Neutrophil (primary cell): ENCODE data around the gene DMD.
"Not testable (repeated sequence)": the region's sequence is repeated elsewhere in the genome, so short reads cannot be mapped to it uniquely, and the experiment has no call there.

ENCODE experiments used
- H3K27ac ChIP-seq: fragments of 200-600 bp; sonication (generic); 2 replicates; pipeline ENCODE4 v1.5.1; 2016; ENCODE audit warnings: mild to moderate bottlenecking, moderate library complexity
- H3K27me3 ChIP-seq: fragments of 200-600 bp; sonication (generic); 2 replicates; pipeline ENCODE4 v1.6.0; 2016; ENCODE audit warnings: mild to moderate bottlenecking
- H3K36me3 ChIP-seq: fragments of 200-600 bp; sonication (generic); 2 replicates; pipeline ENCODE4 v1.5.1; 2017
- H3K4me1 ChIP-seq, 2 experiments: fragments of 200-600 bp in 1 of 2; sonication (generic) in 1 of 2; 1 replicate in 1 of 2; 2 replicates in 1 of 2; pipeline versions ENCODE4 v1.5.1 to v1.6.1; 2013 to 2016; ENCODE audit warnings: low read depth in 1 of 2, low read length in 1 of 2, mild to moderate bottlenecking in 1 of 2, moderate library complexity in 1 of 2; ENCODE audit not compliant: control insufficient read depth in 1 of 2, insufficient read depth in 1 of 2
- H3K4me3 ChIP-seq, 2 experiments: fragments of 200-600 bp in 1 of 2; sonication (generic) in 1 of 2; 1 replicate in 1 of 2; 2 replicates in 1 of 2; pipeline ENCODE4 v1.5.1; 2013 to 2016; ENCODE audit warnings: low read depth in 1 of 2, low read length in 1 of 2, mild to moderate bottlenecking in 1 of 2, moderate library complexity in 1 of 2
- H3K9me3 ChIP-seq: fragments of 200-600 bp; sonication (generic); 2 replicates; pipeline ENCODE4 v1.5.1; 2016
- TF ChIP-seq, protein P1 (sequence below): fragments of 200-600 bp; sonication (generic); IDR thresholded peaks from 2 replicates; pipeline ENCODE4 v1.5.1; 2016; ENCODE audit warnings: antibody characterized with exemption

The DMD gene

DNA sequence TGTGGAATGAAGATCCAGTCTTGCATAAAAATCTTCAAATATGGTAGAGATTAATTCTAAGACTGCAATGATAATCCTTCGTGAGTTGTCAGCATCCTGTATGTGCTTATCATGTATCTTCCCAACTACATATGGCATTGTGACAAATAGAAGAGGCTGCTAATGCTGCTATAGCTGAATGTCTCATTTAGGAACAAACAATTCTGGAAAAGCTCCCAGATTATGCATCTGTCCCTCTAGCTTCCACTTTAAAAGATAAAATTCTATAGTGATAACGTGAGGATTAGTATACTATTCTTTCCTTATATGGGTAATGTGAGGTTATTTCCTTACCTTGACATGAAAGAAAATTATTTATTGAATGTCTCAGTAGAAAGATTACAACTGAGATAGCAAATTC is 930.9 kb downstream of the DMD start:
- no peaks in the 10 kb centered on the region for H3K4me1 ChIP-seq
- no peak overlapping the region for H3K4me3 ChIP-seq
- H3K27me3 ChIP-seq: no peaks in the 10 kb centered on the region
- no peak overlapping the region for H3K27ac ChIP-seq
- no peaks in the 10 kb centered on the region for H3K36me3 ChIP-seq
- H3K9me3 ChIP-seq: no peaks in the 10 kb centered on the region
- TF ChIP-seq, protein P1, sequence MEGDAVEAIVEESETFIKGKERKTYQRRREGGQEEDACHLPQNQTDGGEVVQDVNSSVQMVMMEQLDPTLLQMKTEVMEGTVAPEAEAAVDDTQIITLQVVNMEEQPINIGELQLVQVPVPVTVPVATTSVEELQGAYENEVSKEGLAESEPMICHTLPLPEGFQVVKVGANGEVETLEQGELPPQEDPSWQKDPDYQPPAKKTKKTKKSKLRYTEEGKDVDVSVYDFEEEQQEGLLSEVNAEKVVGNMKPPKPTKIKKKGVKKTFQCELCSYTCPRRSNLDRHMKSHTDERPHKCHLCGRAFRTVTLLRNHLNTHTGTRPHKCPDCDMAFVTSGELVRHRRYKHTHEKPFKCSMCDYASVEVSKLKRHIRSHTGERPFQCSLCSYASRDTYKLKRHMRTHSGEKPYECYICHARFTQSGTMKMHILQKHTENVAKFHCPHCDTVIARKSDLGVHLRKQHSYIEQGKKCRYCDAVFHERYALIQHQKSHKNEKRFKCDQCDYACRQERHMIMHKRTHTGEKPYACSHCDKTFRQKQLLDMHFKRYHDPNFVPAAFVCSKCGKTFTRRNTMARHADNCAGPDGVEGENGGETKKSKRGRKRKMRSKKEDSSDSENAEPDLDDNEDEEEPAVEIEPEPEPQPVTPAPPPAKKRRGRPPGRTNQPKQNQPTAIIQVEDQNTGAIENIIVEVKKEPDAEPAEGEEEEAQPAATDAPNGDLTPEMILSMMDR: no peak

DNA sequence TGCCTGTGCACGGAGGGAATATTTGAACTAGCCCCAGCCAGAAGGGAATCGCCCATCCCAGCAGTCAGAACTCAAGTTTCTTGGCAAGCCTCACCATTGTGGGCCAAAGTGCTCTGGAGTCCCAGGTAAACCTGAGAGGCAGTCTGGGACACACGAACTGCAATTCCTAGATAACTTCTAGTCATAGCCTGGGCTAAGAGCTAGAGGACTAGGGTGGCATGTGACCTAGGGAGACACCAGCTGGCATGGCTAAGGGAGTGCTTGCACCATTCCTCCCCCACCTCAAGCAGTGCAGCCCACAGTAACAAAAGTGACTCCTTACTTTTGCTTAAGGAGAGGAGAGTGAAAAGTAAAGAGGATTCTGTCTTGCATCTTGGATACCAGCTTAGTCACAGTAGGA is 935.2 kb downstream of the DMD start:
- TF ChIP-seq, protein P1: no peak
- no peaks in the 10 kb centered on the region for H3K36me3 ChIP-seq
- H3K27me3 ChIP-seq: no peaks in the 10 kb centered on the region
- H3K4me1 ChIP-seq: no peaks in the 10 kb centered on the region
- H3K9me3 ChIP-seq: no peaks in the 10 kb centered on the region
- H3K4me3 ChIP-seq: no peak overlapping the region
- H3K27ac ChIP-seq: no peak overlapping the region

DNA sequence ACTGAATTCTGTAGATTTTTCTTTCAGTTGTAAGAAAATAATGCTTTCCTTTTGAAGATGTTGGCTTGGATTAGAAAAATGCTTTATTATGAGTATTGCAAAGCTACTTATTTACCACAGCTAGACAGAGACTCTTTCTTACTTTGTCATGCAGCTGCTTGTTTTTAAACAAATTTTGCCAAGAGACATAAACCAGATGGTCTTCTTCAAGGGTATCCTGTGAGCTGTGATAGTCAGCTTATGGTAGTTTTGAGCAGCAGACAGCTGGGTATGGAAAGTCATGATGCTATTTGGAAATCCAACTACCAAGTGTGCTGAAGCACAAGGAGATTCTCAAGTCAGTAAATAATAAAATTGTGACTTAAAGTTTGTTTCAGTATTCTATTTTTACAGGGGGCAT is 941.5 kb downstream of the DMD start:
- Histone ChIP-seq H3K27ac (no peak overlapping the region), H3K4me3 (no peak overlapping the region), H3K4me1 (no peaks in the 10 kb centered on the region), H3K36me3 (no peaks in the 10 kb centered on the region), H3K9me3 (no peaks in the 10 kb centered on the region), H3K27me3 (no peaks in the 10 kb centered on the region)
- TF ChIP-seq, protein P1: no peak

DNA sequence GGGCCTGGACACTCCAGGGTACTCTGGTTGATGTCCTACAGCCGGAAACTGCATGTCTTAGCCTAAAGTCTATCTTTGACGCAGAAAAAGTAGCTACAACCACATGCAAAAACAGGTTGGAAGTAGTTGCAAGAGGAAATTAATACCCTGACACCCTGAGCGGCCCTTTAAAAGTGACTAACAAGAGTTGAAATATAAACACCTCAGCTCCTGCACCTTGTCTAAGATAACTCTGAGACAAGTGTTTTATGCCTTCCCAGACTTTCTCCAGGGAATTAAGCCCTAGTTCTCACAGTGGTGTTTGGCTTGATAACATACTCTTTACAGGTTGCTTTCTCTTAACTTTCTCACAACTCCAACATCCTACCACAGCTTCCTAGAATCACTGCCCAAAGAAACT is 943.1 kb downstream of the DMD start:
- H3K36me3 ChIP-seq: no peaks in the 10 kb centered on the region
- no peaks in the 10 kb centered on the region for H3K9me3 ChIP-seq
- no peak overlapping the region for H3K4me3 ChIP-seq
- H3K4me1 ChIP-seq: no peaks in the 10 kb centered on the region
- no peak overlapping the region for H3K27ac ChIP-seq
- H3K27me3 ChIP-seq: no peaks in the 10 kb centered on the region
- TF ChIP-seq, protein P1: no peak

DNA sequence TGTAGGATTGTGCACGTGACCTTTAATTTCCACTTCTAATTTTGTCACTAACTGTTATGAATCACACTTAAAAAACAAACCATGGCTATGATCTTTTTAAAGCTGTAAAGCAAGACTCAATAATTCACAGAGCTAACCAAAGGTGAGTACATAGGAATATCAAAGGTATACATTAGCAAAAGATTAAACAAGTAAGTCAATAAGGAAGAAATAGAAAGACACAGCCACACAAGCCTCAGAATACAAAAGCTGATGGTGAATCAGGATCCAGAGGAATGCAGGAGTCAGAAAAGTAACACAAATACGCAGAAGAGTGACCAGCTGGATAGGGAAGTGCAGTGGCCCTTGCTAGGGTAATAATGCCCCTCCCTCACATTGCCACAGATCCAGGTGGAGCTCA is 943.6 kb downstream of the DMD start:
- no peak overlapping the region for H3K27ac ChIP-seq
- no peaks in the 10 kb centered on the region for H3K27me3 ChIP-seq
- H3K4me3 ChIP-seq: no peak overlapping the region
- H3K4me1 ChIP-seq: no peaks in the 10 kb centered on the region
- H3K9me3 ChIP-seq: no peaks in the 10 kb centered on the region
- TF ChIP-seq, protein P1: no peak
- no peaks in the 10 kb centered on the region for H3K36me3 ChIP-seq

DNA sequence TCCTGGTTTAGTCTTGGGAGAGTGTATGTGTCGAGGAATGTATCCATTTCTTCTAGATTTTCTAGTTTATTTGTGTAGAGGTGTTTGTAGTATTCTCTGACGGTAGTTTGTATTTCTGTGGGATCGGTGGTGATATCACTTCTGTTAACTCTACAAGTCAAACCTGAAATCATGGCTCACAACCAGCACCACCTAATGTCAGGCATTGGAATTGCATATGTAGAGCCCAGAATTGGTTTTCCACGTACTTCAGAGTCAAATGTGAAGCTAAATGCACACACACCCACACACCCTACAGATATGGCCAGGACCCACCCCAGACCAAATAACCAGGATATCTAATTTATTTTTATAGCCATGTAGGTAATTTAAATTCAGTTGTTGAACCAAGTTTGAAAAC is 964.7 kb downstream of the DMD start:
- H3K9me3 ChIP-seq: not testable (repeated sequence)

More for the DNA sequence above, 964.7 kb downstream of the DMD start:
- not testable (repeated sequence) for H3K36me3 ChIP-seq, H3K27me3 ChIP-seq, H3K4me3 ChIP-seq, H3K27ac ChIP-seq, H3K4me1 ChIP-seq
